Dendritic cell treated with granulocyte-macrophage colony-stimulating factor and Interleukin-4, amounts not matched to agents 40 ng/mL and 50 ng/mL, for 4 days (primary cell): ENCODE data around the gene CPSF4L.

Experiments
- H3K27ac Mint-ChIP-seq: one replicate; pipeline ENCODE4 v1.8.0; 2022; ENCODE audit warnings: mild to moderate bottlenecking, mixed read lengths
- H3K27me3 Mint-ChIP-seq: one replicate; pipeline ENCODE4 v1.8.0; 2022; ENCODE audit warnings: mild to moderate bottlenecking, mixed read lengths
- H3K36me3 Mint-ChIP-seq: one replicate; pipeline ENCODE4 v1.8.0; 2022; ENCODE audit warnings: low read depth, mixed read lengths
- H3K4me1 Mint-ChIP-seq: one replicate; pipeline ENCODE4 v1.8.0; 2022; ENCODE audit warnings: low read depth, mixed read lengths
- H3K4me3 Mint-ChIP-seq: one replicate; pipeline ENCODE4 v1.8.0; 2022; ENCODE audit warnings: mild to moderate bottlenecking, moderate library complexity, mixed read lengths
- H3K9me3 Mint-ChIP-seq: one replicate; pipeline ENCODE4 v1.8.0; 2022; ENCODE audit warnings: mixed read lengths
- intact Hi-C: fragments of 100-400 bp; cut with micrococcal nuclease; formaldehyde crosslinking; loops from one replicate; pipeline ENCODE4 v1.15.0; 2022

CPSF4L gene

GRCh38 chr17:73250851-73251640 lies 10.6 kb downstream of the CPSF4L start:
- H3K4me3 Mint-ChIP-seq: no peak overlapping the region
- H3K9me3 Mint-ChIP-seq: no peaks in the 10 kb centered on the region
- no peak overlapping the region for H3K27ac Mint-ChIP-seq
- intact Hi-C loops: no loop called here
- H3K36me3 Mint-ChIP-seq: peaks cover 23% of the 10 kb centered on the region
- H3K4me1 Mint-ChIP-seq: peaks cover 5% of the 10 kb centered on the region
- no peaks in the 10 kb centered on the region for H3K27me3 Mint-ChIP-seq

DNA sequence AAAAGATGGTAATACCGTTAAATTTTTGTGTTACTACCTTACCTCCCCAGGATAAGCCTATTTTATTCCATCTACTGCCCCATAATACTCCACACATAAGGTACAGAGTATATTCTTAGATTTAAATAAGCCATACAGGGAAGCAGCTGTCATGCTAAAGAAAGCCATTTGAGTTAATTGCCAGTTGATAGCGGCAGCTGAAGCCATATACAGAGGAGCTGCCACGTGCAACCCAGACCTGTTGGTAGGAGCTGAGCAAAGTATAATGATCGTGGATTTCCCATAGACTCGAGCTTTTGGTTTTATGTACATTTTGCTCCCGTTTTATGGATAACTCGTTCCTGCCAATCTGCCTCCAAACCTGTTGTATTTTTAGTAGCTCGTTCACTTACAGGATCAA lies 12.0 kb downstream of the CPSF4L start:
- no peaks in the 10 kb centered on the region for H3K4me1 Mint-ChIP-seq
- intact Hi-C loops: loop anchor here (5.0 kb wide), 1 partner anchor 522 kb away; no protein-coding TSS in a partner anchor
- H3K9me3 Mint-ChIP-seq: no peaks in the 10 kb centered on the region
- no peaks in the 10 kb centered on the region for H3K27me3 Mint-ChIP-seq
- no peak overlapping the region for H3K27ac Mint-ChIP-seq
- peaks cover 28% of the 10 kb centered on the region for H3K36me3 Mint-ChIP-seq
- H3K4me3 Mint-ChIP-seq: no peak overlapping the region

- Mint-ChIP-seq H3K4me3 (no peak overlapping the region), H3K4me1 (no peaks in the 10 kb centered on the region)
These were observed 13.1 kb downstream of the CPSF4L start for GRCh38 chr17:73248532-73248931.

GRCh38 chr17:73247726-73248125 lies 14.0 kb downstream of the CPSF4L start:
- no peaks in the 10 kb centered on the region for H3K27me3 Mint-ChIP-seq
- H3K27ac Mint-ChIP-seq: no peak overlapping the region
- H3K4me3 Mint-ChIP-seq: no peak overlapping the region
- H3K9me3 Mint-ChIP-seq: no peaks in the 10 kb centered on the region
- intact Hi-C loops: loop anchor here (5.0 kb wide), 1 partner anchor 520 kb away; no protein-coding TSS in a partner anchor
- H3K4me1 Mint-ChIP-seq: no peaks in the 10 kb centered on the region
- H3K36me3 Mint-ChIP-seq: peaks cover 45% of the 10 kb centered on the region

More at GRCh38 chr17:73248532-73248931, 13.1 kb downstream of the CPSF4L start:
- Mint-ChIP-seq H3K27me3 (no peaks in the 10 kb centered on the region), H3K36me3 (peaks cover 37% of the 10 kb centered on the region), H3K9me3 (no peaks in the 10 kb centered on the region), H3K27ac (no peak overlapping the region)
- intact Hi-C loops: loop anchor here (5.0 kb wide), 1 partner anchor 521 kb away; no protein-coding TSS in a partner anchor

- intact Hi-C loops: no loop called here
- no peak overlapping the region for H3K4me3 Mint-ChIP-seq
- peaks cover 7% of the 10 kb centered on the region for H3K4me1 Mint-ChIP-seq
- H3K27ac Mint-ChIP-seq: no peak overlapping the region
- no peaks in the 10 kb centered on the region for H3K9me3 Mint-ChIP-seq
- peaks cover 82% of the 10 kb centered on the region for H3K36me3 Mint-ChIP-seq
- H3K27me3 Mint-ChIP-seq: no peaks in the 10 kb centered on the region
These were observed 21.1 kb downstream of the CPSF4L start for GRCh38 chr17:73240561-73240960.

DNA sequence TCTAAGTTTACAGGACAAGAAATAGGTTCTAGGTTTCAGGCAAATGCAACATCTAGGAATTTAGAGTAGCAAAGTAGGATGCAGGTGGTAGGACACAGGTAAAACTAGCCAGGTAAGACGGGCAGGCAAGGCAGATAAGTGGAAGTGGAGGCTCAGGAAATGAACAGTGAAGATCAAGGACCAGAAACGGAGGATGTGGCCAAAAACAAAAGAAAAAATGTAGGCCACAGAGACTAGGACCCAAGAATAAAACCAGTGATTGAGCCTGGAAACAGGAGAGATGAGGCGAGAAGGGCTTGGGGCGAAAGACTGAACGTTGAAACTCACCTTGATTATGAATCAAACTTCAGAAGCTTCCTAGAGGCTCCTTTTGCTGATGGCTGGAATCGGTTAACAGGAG lies 24.0 kb downstream of the CPSF4L start:
- intact Hi-C loops: loop anchor here (10.0 kb wide), 1 partner anchor 77 kb away; the partner anchor contains the start of gene CDC42EP4
- no peaks in the 10 kb centered on the region for H3K27me3 Mint-ChIP-seq
- no peak overlapping the region for H3K27ac Mint-ChIP-seq
- no peaks in the 10 kb centered on the region for H3K9me3 Mint-ChIP-seq
- no peak overlapping the region for H3K4me3 Mint-ChIP-seq
- H3K36me3 Mint-ChIP-seq: peaks cover 68% of the 10 kb centered on the region
- H3K4me1 Mint-ChIP-seq: peaks cover 18% of the 10 kb centered on the region

GRCh38 chr17:73234736-73235135 lies 26.9 kb downstream of the CPSF4L start:
- peaks cover 68% of the 10 kb centered on the region for H3K36me3 Mint-ChIP-seq
- H3K4me3 Mint-ChIP-seq: no peak overlapping the region
- no peaks in the 10 kb centered on the region for H3K27me3 Mint-ChIP-seq
- no peaks in the 10 kb centered on the region for H3K9me3 Mint-ChIP-seq
- peaks cover 36% of the 10 kb centered on the region for H3K4me1 Mint-ChIP-seq
- intact Hi-C loops: loop anchor here (5.0 to 10.0 kb wide), 2 partner anchors 80 to 247 kb away; partner anchors contain the start of gene CDC42EP4
- no peak overlapping the region for H3K27ac Mint-ChIP-seq

DNA sequence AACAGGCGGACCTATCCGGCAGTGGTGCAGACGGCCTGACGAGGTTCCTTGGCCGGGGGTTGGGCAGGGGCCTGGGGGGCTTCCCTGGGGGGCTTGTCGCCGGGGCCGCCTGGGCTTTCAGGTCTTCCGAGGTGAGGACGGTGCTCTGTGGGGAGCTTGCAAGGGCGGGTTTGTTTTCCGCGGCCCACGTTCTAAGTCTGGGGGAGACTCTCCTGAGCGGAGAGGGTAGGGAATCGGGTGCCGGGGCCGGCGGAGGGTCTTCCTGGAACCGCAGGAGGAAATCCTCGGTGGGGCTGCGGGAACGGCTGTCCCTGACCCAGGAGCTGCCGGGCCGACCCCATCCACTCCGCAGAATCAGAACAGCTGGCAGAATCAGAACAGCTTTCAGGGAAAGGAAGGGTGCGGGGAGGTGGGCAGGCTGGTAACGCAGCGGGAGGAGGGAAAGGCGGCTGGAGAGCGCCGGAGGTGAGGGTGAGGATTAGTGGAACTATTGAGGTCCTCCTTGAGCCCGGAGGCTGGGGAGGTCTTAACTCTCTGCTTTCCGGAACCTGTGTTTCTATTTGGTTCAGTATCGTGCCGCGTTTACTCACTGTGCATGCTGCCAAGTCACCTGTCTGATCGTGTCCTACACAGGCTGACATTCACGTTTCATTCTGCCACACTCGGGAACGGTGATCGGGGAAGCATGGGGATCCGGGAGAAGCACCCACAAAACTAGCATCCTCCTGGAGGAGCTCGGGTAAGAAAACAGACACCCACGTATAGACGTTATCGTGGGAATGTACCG lies 28.9 kb downstream of the CPSF4L start:
- H3K36me3 Mint-ChIP-seq: peaks cover 52% of the 10 kb centered on the region
- peaks cover 48% of the 10 kb centered on the region for H3K4me1 Mint-ChIP-seq

GRCh38 chr17:73231841-73232586 lies 29.7 kb downstream of the CPSF4L start:
- Mint-ChIP-seq H3K36me3 (peaks cover 45% of the 10 kb centered on the region), H3K9me3 (no peaks in the 10 kb centered on the region), H3K27ac (peak overlapping the region; percentile 92), H3K4me1 (peaks cover 51% of the 10 kb centered on the region), H3K27me3 (no peaks in the 10 kb centered on the region), H3K4me3 (peak overlapping the region; percentile 99)
- intact Hi-C loops: loop anchor here (2.0 to 10.0 kb wide), 3 partner anchors 39 to 245 kb away; partner anchors contain the start of genes CDC42EP4 and COG1

More for the DNA sequence above, 28.9 kb downstream of the CPSF4L start:
- Mint-ChIP-seq H3K9me3 (no peaks in the 10 kb centered on the region), H3K27me3 (no peaks in the 10 kb centered on the region), H3K27ac (peak overlapping the region; percentile 92), H3K4me3 (peak overlapping the region; percentile 99)
- intact Hi-C loops: loop anchor here (2.0 to 10.0 kb wide), 3 partner anchors 40 to 245 kb away; partner anchors contain the start of genes CDC42EP4 and COG1

- Mint-ChIP-seq H3K4me1 (peaks cover 57% of the 10 kb centered on the region), H3K9me3 (no peaks in the 10 kb centered on the region), H3K27me3 (no peaks in the 10 kb centered on the region), H3K4me3 (peak overlapping the region; percentile 99), H3K36me3 (peaks cover 44% of the 10 kb centered on the region), H3K27ac (peak overlapping the region; percentile 92)
- intact Hi-C loops: loop anchor here (5.0 to 10.0 kb wide), 2 partner anchors 83 to 244 kb away; partner anchors contain the start of gene CDC42EP4
These were observed 30.3 kb downstream of the CPSF4L start for GRCh38 chr17:73231395-73231794.

- Mint-ChIP-seq H3K36me3 (peaks cover 34% of the 10 kb centered on the region), H3K4me1 (peaks cover 64% of the 10 kb centered on the region), H3K4me3 (no peak overlapping the region), H3K9me3 (no peaks in the 10 kb centered on the region), H3K27me3 (no peaks in the 10 kb centered on the region), H3K27ac (peak overlapping the region; percentile 55)
- intact Hi-C loops: loop anchor here (5.0 to 10.0 kb wide), 2 partner anchors 85 to 243 kb away; partner anchors contain the start of gene CDC42EP4
These were observed 31.6 kb downstream of the CPSF4L start for GRCh38 chr17:73230088-73230487.

DNA sequence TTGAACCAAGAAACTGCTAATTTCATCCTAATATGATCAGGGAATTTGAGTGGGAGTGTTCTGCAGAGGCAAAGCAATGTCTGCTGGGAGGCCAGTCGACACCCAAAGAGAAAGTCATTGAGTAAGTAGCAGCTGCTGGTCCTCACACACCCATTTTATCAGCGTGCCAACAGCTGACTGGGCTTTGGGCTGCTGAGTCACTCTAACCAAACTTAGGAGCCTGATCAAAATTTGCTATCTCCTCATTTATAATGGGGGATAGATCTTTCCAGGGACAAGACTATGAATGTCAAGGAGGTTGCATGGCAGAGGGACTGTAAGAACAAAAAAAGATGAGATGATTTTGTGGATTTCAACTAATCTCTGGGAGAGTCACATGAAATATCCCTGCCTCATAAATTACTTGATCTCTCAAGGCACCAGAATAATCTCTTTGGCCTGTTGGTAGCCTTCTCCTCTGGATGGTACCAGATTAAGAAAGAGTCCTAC lies 32.9 kb downstream of the CPSF4L start:
- Mint-ChIP-seq H3K36me3 (peaks cover 40% of the 10 kb centered on the region), H3K27me3 (no peaks in the 10 kb centered on the region), H3K4me3 (no peak overlapping the region), H3K27ac (peak overlapping the region; percentile 68), H3K9me3 (no peaks in the 10 kb centered on the region), H3K4me1 (peaks cover 73% of the 10 kb centered on the region)
- intact Hi-C loops: no loop called here

GRCh38 chr17:73227944-73228343 lies 33.7 kb downstream of the CPSF4L start:
- intact Hi-C loops: no loop called here
- Mint-ChIP-seq H3K4me1 (peaks cover 69% of the 10 kb centered on the region), H3K27ac (no peak overlapping the region), H3K27me3 (no peaks in the 10 kb centered on the region), H3K36me3 (peaks cover 38% of the 10 kb centered on the region), H3K9me3 (no peaks in the 10 kb centered on the region), H3K4me3 (no peak overlapping the region)
